ENCODE data around the gene ZFAND6. TPM values are rescaled to one million over a fixed set of nuclear protein-coding genes. Genes with fewer than 3 reads are reported as not detected.
"Not testable (repeated sequence)": the region's sequence is repeated elsewhere in the genome, so short reads cannot be mapped to it uniquely, and the experiment has no call there.

The ZFAND6 gene
- total and polyA plus RNA-seq, 4 experiments from 2014 or later: 58.3 to 139 (median 82.5) TPM

DNA sequence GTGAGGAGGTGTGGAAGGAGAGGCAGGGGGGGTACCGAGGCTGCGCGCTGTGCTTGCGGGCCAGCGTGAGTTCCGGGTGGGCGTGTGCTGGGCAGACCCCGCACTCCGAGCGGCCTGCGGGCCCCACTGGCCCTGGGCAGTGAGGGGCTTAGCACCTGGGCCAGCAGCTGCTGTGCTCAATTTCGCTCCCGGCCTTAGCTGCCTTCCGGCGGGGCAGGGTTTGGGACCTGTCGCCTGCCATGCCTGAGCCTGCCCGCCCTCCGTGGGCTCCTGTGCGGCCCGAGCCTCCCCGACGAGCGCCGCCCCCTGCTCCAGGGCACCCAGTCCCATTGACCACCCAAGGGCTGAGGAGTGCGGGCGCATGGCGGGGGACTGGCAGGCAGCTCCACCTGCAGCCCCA, 43.0 kb upstream of the ZFAND6 start:
- H3K27me3 ChIP-seq (ENCODE audit: insufficient read depth, low read length); intact Hi-C loops (cut with micrococcal nuclease); CTCF ChIA-PET (ENCODE audit: partially characterized antibody); H3K27ac Mint-ChIP-seq; H3K9me3 Mint-ChIP-seq; H3K4me1 ChIP-seq (ENCODE audit: insufficient read depth, low read length); H3K36me3 Mint-ChIP-seq; H3K27me3 Mint-ChIP-seq; H3K4me3 Mint-ChIP-seq; POLR2A ChIA-PET (ENCODE audit: partially characterized antibody); H3K4me1 Mint-ChIP-seq; H3K36me3 ChIP-seq (ENCODE audit: insufficient read depth, low read length); H3K4me3 ChIP-seq (ENCODE audit: low read length in 2 of 2); H3K27ac ChIP-seq (ENCODE audit: low read depth, low read length); DNase-seq; H3K9me3 ChIP-seq (ENCODE audit: control insufficient read depth in 1 of 2, low read length in 2 of 2): not testable (repeated sequence)

DNA sequence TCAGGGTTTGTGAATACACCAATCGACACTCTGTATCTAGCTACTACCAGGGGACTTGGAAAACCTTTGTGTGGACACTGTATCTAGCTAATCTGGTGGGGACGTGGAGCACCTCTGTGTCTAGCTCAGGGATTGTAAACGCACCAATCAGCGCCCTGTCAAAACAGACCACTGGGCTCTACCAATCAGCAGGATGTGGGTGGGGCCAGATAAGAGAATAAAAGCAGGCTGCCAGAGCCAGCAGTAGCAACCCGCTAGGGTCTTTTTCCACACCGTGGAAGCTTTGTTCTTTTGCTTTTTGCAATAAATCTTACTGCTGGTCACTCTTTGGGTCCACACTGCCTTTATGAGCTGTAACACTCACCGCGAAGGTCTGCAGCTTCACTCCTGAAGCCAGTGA, 42.3 kb upstream of the ZFAND6 start:
- H3K4me3 ChIP-seq (ENCODE audit: low read length in 2 of 2); H3K4me3 Mint-ChIP-seq; H3K4me1 Mint-ChIP-seq; H3K9me3 ChIP-seq (ENCODE audit: control insufficient read depth in 1 of 2, low read length in 2 of 2); H3K36me3 ChIP-seq (ENCODE audit: insufficient read depth, low read length); H3K27me3 ChIP-seq (ENCODE audit: insufficient read depth, low read length); intact Hi-C loops (cut with micrococcal nuclease); POLR2A ChIA-PET (ENCODE audit: partially characterized antibody); CTCF ChIA-PET (ENCODE audit: partially characterized antibody); H3K27me3 Mint-ChIP-seq; H3K4me1 ChIP-seq (ENCODE audit: insufficient read depth, low read length); H3K36me3 Mint-ChIP-seq; H3K9me3 Mint-ChIP-seq; H3K27ac Mint-ChIP-seq; H3K27ac ChIP-seq (ENCODE audit: low read depth, low read length); DNase-seq: not testable (repeated sequence)

DNA sequence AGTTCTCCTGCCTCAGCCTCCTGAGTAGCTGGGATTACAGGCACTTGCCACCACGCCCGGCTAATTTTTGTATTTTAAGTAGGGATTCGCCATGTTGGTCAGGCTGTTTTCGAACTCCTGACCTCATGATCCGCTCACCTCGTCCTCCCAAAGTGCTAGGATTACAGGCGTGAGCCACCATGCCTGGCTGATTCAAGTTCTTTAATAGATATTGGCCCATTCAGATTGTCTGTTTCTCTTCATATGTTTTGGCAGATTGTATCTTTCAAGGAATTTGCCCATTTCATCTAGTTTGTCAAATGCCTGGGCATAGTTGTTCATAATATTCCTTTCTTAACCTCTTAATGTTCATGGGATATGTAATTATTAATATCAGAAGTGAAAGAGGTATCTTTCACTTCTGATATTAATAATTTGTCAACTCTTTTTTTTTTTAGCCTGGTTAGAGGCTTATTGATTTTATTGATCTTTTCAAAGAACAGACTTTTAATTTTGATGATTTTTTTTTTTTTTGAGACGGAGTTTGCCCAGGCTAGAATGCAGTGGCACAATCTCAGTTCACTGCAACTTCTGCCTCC, 40.2 kb upstream of the ZFAND6 start:
- no peaks in the 10 kb centered on the region for H3K4me1 ChIP-seq (ENCODE audit: insufficient read depth, low read length)
- no peaks in the 10 kb centered on the region for H3K36me3 Mint-ChIP-seq
- peaks cover 0 to 4% (median 0%) of the 10 kb centered on the region in 8 donors for H3K9me3 Mint-ChIP-seq
- H3K27me3 ChIP-seq (ENCODE audit: insufficient read depth, low read length): no peaks in the 10 kb centered on the region
- H3K4me3 Mint-ChIP-seq: no peak overlapping the region
- H3K36me3 ChIP-seq (ENCODE audit: insufficient read depth, low read length): no peaks in the 10 kb centered on the region
- no peak for DNase-seq
- peaks cover 0 to 4% (median under 1%) of the 10 kb centered on the region in 4 donors for H3K4me1 Mint-ChIP-seq
- CTCF ChIA-PET (ENCODE audit: partially characterized antibody): no interaction called here
- no peaks in the 10 kb centered on the region for H3K9me3 ChIP-seq (ENCODE audit: control insufficient read depth in 1 of 2, low read length in 2 of 2)
- H3K4me3 ChIP-seq (ENCODE audit: low read length in 2 of 2): no peak overlapping the region
- POLR2A ChIA-PET (ENCODE audit: partially characterized antibody): no interaction called here
- H3K27ac ChIP-seq (ENCODE audit: low read depth, low read length): no peak overlapping the region
- no peak overlapping the region for H3K27ac Mint-ChIP-seq
- intact Hi-C loops (cut with micrococcal nuclease): no loop called here
- peaks cover 12% of the 10 kb centered on the region in 2 donors for H3K27me3 Mint-ChIP-seq

DNA sequence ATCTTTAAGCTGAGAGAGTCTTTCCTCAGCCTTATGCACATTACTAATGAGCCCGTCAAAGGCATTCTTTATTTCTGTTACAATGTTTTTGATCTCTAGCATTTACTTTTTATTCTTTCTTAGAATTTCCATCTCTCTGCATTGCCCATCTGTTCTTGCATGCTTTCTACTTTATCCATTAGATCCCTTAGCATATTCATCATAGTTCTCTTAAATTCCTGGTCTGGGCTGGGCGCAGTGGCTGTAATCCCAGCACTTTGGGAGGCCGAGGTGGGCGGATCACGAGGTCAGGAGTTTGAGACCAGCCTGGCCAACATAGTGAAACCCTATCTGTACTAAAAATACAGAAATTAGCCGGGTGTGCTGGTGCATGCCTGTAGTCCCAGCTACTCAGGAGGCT, 39.3 kb upstream of the ZFAND6 start:
- CTCF ChIA-PET (ENCODE audit: partially characterized antibody); H3K27me3 ChIP-seq (ENCODE audit: insufficient read depth, low read length); H3K27ac Mint-ChIP-seq; H3K36me3 ChIP-seq (ENCODE audit: insufficient read depth, low read length); H3K4me1 Mint-ChIP-seq; H3K27ac ChIP-seq (ENCODE audit: low read depth, low read length); H3K36me3 Mint-ChIP-seq; H3K9me3 Mint-ChIP-seq; intact Hi-C loops (cut with micrococcal nuclease); DNase-seq; H3K4me1 ChIP-seq (ENCODE audit: insufficient read depth, low read length); POLR2A ChIA-PET (ENCODE audit: partially characterized antibody); H3K4me3 Mint-ChIP-seq; H3K4me3 ChIP-seq (ENCODE audit: low read length in 2 of 2); H3K9me3 ChIP-seq (ENCODE audit: control insufficient read depth in 1 of 2, low read length in 2 of 2): not testable (repeated sequence)
- H3K27me3 Mint-ChIP-seq: peaks cover 12% of the 10 kb centered on the region in 2 donors

DNA sequence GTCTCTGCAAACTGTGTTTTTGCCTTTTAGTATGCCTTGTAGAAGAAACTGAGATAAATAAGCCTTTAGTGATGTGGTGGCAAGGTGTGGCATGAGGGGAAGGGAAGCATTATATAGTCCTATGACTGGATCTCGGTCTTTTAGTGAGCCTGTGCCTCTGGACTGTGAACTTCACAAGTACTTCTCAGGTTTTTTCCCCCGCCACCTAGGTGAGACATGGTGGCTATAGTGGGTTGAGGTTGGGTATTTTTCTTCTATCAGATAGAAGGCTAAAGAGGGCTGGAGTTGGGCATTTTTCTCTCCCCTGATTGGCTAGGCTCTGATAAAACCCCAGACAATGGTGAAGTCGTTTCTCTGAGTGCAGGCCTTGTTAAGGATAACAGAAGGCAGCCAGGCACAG, 38.7 kb upstream of the ZFAND6 start:
- CTCF ChIA-PET (ENCODE audit: partially characterized antibody): no interaction called here
- intact Hi-C loops (cut with micrococcal nuclease): no loop called here
- Histone ChIP-seq H3K4me3 (ENCODE audit: low read length in 2 of 2) (no peak overlapping the region), H3K9me3 (ENCODE audit: control insufficient read depth in 1 of 2, low read length in 2 of 2) (no peaks in the 10 kb centered on the region), H3K27me3 (ENCODE audit: insufficient read depth, low read length) (no peaks in the 10 kb centered on the region), H3K27ac (ENCODE audit: low read depth, low read length) (no peak overlapping the region), H3K4me1 (ENCODE audit: insufficient read depth, low read length) (no peaks in the 10 kb centered on the region), H3K36me3 (ENCODE audit: insufficient read depth, low read length) (no peaks in the 10 kb centered on the region)
- no peak overlapping the region for H3K4me3 Mint-ChIP-seq
- H3K9me3 Mint-ChIP-seq: peaks cover 0 to 4% (median 0%) of the 10 kb centered on the region in 8 donors
- no peak for DNase-seq
- H3K27ac Mint-ChIP-seq: peak overlapping the region in 1 of 7 donors; percentile 8
- peaks cover 0 to 4% (median under 1%) of the 10 kb centered on the region in 4 donors for H3K4me1 Mint-ChIP-seq
- H3K27me3 Mint-ChIP-seq: peaks cover 12% of the 10 kb centered on the region in 2 donors
- POLR2A ChIA-PET (ENCODE audit: partially characterized antibody): no interaction called here
- no peaks in the 10 kb centered on the region for H3K36me3 Mint-ChIP-seq

DNA sequence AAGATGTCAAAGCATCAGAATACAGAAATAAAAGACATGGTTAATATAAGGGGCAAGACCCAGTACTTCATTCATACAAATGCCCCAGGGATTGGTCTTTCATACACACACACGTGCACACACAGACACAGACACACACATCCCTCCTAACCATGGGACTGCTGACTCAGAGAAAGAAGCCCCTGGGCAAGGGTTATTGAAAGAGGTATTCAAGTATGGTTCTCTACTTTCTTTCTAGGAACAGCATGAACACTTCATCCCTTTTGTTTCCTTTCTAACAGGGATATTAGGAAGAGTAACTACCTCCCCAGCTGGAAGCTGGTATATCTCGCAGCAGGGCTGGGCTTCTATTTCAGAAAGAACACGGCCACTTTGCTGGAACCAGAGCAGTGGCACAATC, 33.2 kb upstream of the ZFAND6 start:
- H3K4me1 ChIP-seq (ENCODE audit: insufficient read depth, low read length): peaks cover 10% of the 10 kb centered on the region
- Mint-ChIP-seq H3K27me3 (peaks cover 5 to 8% of the 10 kb centered on the region in 2 donors), H3K27ac (peak overlapping the region in 3 of 7 donors; percentile 1 to 22 (median 21)), H3K4me1 (peaks cover 12 to 15% (median 15%) of the 10 kb centered on the region in 4 donors), H3K36me3 (no peaks in the 10 kb centered on the region), H3K9me3 (peaks cover 0 to 5% (median 0%) of the 10 kb centered on the region in 8 donors), H3K4me3 (peak overlapping the region in 1 of 8 donors; percentile 25)
- POLR2A ChIA-PET (ENCODE audit: partially characterized antibody): no interaction called here
- H3K36me3 ChIP-seq (ENCODE audit: insufficient read depth, low read length): no peaks in the 10 kb centered on the region
- H3K9me3 ChIP-seq (ENCODE audit: control insufficient read depth in 1 of 2, low read length in 2 of 2): no peaks in the 10 kb centered on the region
- no peak overlapping the region for H3K27ac ChIP-seq (ENCODE audit: low read depth, low read length)
- no peak for DNase-seq
- H3K27me3 ChIP-seq (ENCODE audit: insufficient read depth, low read length): no peaks in the 10 kb centered on the region
- CTCF ChIA-PET (ENCODE audit: partially characterized antibody): no interaction called here
- no peak overlapping the region for H3K4me3 ChIP-seq (ENCODE audit: low read length in 2 of 2)
- intact Hi-C loops (cut with micrococcal nuclease): no loop called here

DNA sequence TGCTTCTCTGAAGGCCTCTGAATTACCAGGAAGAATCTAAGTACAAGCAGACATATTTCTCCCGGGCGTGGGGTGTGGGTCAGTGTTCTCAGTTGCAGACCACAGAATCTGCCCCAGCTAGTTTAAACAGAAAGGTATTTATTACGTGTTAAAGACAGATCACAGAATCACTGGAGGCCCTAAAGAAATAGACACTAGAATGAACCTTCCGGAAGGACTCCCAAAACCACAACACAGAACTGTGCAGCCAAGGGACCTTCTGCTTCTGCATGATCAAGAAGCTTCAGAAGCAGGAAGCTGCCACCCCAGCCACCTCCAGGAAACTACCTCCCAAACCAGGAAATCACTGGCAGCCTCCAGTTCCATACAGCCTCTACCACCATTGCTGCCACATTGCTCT, 32.7 kb upstream of the ZFAND6 start:
- no peaks in the 10 kb centered on the region for H3K36me3 Mint-ChIP-seq
- DNase-seq: no peak
- Histone ChIP-seq H3K36me3 (ENCODE audit: insufficient read depth, low read length) (no peaks in the 10 kb centered on the region), H3K27me3 (ENCODE audit: insufficient read depth, low read length) (no peaks in the 10 kb centered on the region), H3K4me1 (ENCODE audit: insufficient read depth, low read length) (peaks cover 15% of the 10 kb centered on the region), H3K9me3 (ENCODE audit: control insufficient read depth in 1 of 2, low read length in 2 of 2) (no peaks in the 10 kb centered on the region), H3K4me3 (ENCODE audit: low read length in 2 of 2) (no peak overlapping the region), H3K27ac (ENCODE audit: low read depth, low read length) (no peak overlapping the region)
- CTCF ChIA-PET (ENCODE audit: partially characterized antibody): no interaction called here
- H3K27ac Mint-ChIP-seq: peak overlapping the region in 3 of 7 donors; percentile 1 to 22 (median 21)
- H3K9me3 Mint-ChIP-seq: peaks cover 0 to 5% (median 0%) of the 10 kb centered on the region in 8 donors
- intact Hi-C loops (cut with micrococcal nuclease): no loop called here
- H3K27me3 Mint-ChIP-seq: peaks cover 2 to 8% of the 10 kb centered on the region in 2 donors
- H3K4me3 Mint-ChIP-seq: peak overlapping the region in 3 of 8 donors; percentile 4 to 25 (median 7)
- POLR2A ChIA-PET (ENCODE audit: partially characterized antibody): no interaction called here
- H3K4me1 Mint-ChIP-seq: peaks cover 14 to 20% (median 19%) of the 10 kb centered on the region in 4 donors

DNA sequence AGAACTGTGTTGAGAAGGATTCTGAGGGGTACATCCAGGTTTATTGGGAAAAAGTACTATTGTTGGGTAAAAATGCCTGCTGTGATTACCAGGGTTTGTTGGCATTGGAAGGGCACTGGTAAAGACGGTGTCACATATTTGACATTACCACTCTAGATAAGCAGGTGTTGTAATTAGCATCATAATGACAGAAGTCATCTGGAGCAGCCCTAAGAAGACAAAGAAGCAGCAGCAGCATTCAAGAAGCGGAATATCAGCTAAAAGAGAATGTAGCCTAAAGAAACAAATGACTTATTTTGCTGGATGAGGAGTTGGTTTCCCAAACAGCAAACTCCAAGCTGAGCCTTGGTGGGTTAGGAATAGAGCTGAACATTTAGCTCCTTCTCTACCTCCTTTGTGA, 30.5 kb upstream of the ZFAND6 start:
- peaks cover 29 to 40% (median 35%) of the 10 kb centered on the region in 4 donors for H3K4me1 Mint-ChIP-seq
- Histone ChIP-seq H3K4me1 (ENCODE audit: insufficient read depth, low read length) (peaks cover 34% of the 10 kb centered on the region), H3K27me3 (ENCODE audit: insufficient read depth, low read length) (no peaks in the 10 kb centered on the region), H3K4me3 (ENCODE audit: low read length in 2 of 2) (no peak overlapping the region), H3K36me3 (ENCODE audit: insufficient read depth, low read length) (no peaks in the 10 kb centered on the region), H3K9me3 (ENCODE audit: control insufficient read depth in 1 of 2, low read length in 2 of 2) (no peaks in the 10 kb centered on the region), H3K27ac (ENCODE audit: low read depth, low read length) (no peak overlapping the region)
- ChIA-PET POLR2A (ENCODE audit: partially characterized antibody) (interaction anchor here (0.6 kb wide), 1 partner anchor 101 kb away, joined by 3 read pairs; no protein-coding TSS in a partner anchor), CTCF (ENCODE audit: partially characterized antibody) (no interaction called here)
- intact Hi-C loops (cut with micrococcal nuclease): no loop called here
- peaks cover 0 to 5% (median 0%) of the 10 kb centered on the region in 8 donors for H3K9me3 Mint-ChIP-seq
- no peaks in the 10 kb centered on the region for H3K27me3 Mint-ChIP-seq
- no peak for DNase-seq
- H3K4me3 Mint-ChIP-seq: no peak overlapping the region
- H3K36me3 Mint-ChIP-seq: no peaks in the 10 kb centered on the region
- H3K27ac Mint-ChIP-seq: no peak overlapping the region

All from CD4-positive, alpha-beta memory T cell (primary cell).